HG02943 (cell line): ENCODE results near the gene GPC4.
"Not testable (repeated sequence)": the region's sequence is repeated elsewhere in the genome, so short reads cannot be mapped to it uniquely, and the experiment has no call there.

Experiments used
- ATAC-seq: cut with Tn5 transposase; IDR thresholded peaks from one replicate; pipeline ENCODE4 v1.9.1; 2021; ENCODE audit warnings: mild to moderate bottlenecking, low read depth, moderate library complexity; ENCODE audit not compliant: unreplicated experiment

GPC4 gene

GRCh38 chrX:133308499-133308897 lies 106.8 kb downstream of the GPC4 start:
- ATAC-seq = no peak

GRCh38 chrX:133307637-133308498 lies 107.4 kb downstream of the GPC4 start:
- no peak for ATAC-seq

GRCh38 chrX:133307094-133307493 lies 108.2 kb downstream of the GPC4 start:
- ATAC-seq = no peak

- no peak for ATAC-seq
Measured at GRCh38 chrX:133306316-133306715, 109.0 kb downstream of the GPC4 start.

GRCh38 chrX:133305348-133305747 lies 109.9 kb downstream of the GPC4 start:
- ATAC-seq = no peak

GRCh38 chrX:133302775-133303445 lies 112.4 kb downstream of the GPC4 start:
- ATAC-seq = no peak

GRCh38 chrX:133300591-133300990 lies 114.7 kb downstream of the GPC4 start:
- ATAC-seq = no peak

GRCh38 chrX:133297284-133297683 lies 118.0 kb downstream of the GPC4 start:
- no peak for ATAC-seq

GRCh38 chrX:133294126-133294525 lies 121.2 kb downstream of the GPC4 start:
- ATAC-seq = no peak

- no peak for ATAC-seq
Measured at GRCh38 chrX:133290076-133290475, 125.2 kb downstream of the GPC4 start.

- ATAC-seq = no peak
Measured at GRCh38 chrX:133287860-133288259, 127.4 kb downstream of the GPC4 start.

- ATAC-seq = no peak
Measured at GRCh38 chrX:133285341-133285740, 129.9 kb downstream of the GPC4 start.

GRCh38 chrX:133279112-133279730 lies 136.1 kb downstream of the GPC4 start:
- ATAC-seq = not testable (repeated sequence)

GRCh38 chrX:133273180-133273579 lies 142.1 kb downstream of the GPC4 start:
- ATAC-seq = no peak

GRCh38 chrX:133269168-133269567 lies 146.1 kb downstream of the GPC4 start:
- no peak for ATAC-seq

GRCh38 chrX:133267621-133268020 lies 147.7 kb downstream of the GPC4 start:
- ATAC-seq = no peak

- ATAC-seq = no peak
Measured at GRCh38 chrX:133265331-133265730, 150.0 kb downstream of the GPC4 start.

- no peak for ATAC-seq
Measured at GRCh38 chrX:133258481-133258880, 156.8 kb downstream of the GPC4 start.

- ATAC-seq = no peak
Measured at GRCh38 chrX:133254666-133255065, 160.6 kb downstream of the GPC4 start.

- no peak for ATAC-seq
Measured at GRCh38 chrX:133251204-133251603, 164.1 kb downstream of the GPC4 start.
